Esophagus squamous epithelium (tissue), 5 donors: Measurements from ENCODE around the gene TAGLN. TPM values are rescaled to one million over a fixed set of nuclear protein-coding genes. Genes with fewer than 3 reads are reported as not detected.
A peak's percentile ranks its signal among the peaks of the same experiment; 100 is the strongest.

ENCODE experiments used
- DNase-seq: peaks from one replicate; lab custom pipeline; 2025; lab: John Stamatoyannopoulos, UW
- H3K27ac ChIP-seq, 4 donors: fragments of 200-600 bp; sonication (generic); one replicate each; pipeline ENCODE4 v1.5.1; 2016 to 2019; ENCODE audit warnings: mild to moderate bottlenecking in 1 of 4
- H3K27me3 ChIP-seq, 4 donors: fragments of 200-600 bp; sonication (generic); 1 replicate in 3 of 4; 2 replicates in 1 of 4; pipeline versions ENCODE4 v1.5.1 to v1.6.0; 2017 to 2021; ENCODE audit warnings: antibody characterized with exemption in 1 of 4
- H3K36me3 ChIP-seq, 3 donors: fragments of 200-600 bp; sonication (generic); one replicate each; pipeline ENCODE4 v1.5.1; 2016 to 2019
- H3K4me1 ChIP-seq, 3 donors: fragments of 200-600 bp; sonication (generic); one replicate each; pipeline ENCODE4 v1.5.1; 2017 to 2019
- H3K4me3 ChIP-seq, 4 donors: fragments of 200-600 bp; sonication (generic); 1 replicate in 3 of 4; 2 replicates in 1 of 4; pipeline ENCODE4 v1.5.1; 2016 to 2019; ENCODE audit warnings: mild to moderate bottlenecking in 2 of 4, moderate library complexity in 1 of 4
- H3K9me3 ChIP-seq, 3 donors: fragments of 200-600 bp; sonication (generic); one replicate each; pipeline ENCODE4 v1.5.1; 2016 to 2019
- POLR2A ChIP-seq, 4 donors: fragments of 450-650 bp; IDR thresholded peaks; one replicate each; pipeline ENCODE4 v1.6.1; 2017; ENCODE audit warnings: antibody characterized with exemption in 4 of 4, mild to moderate bottlenecking in 4 of 4, moderate library complexity in 3 of 4
- WGBS, 2 donors: methylation state at CpG; one replicate each; pipeline ENCODE4 v1.1.5; 2018; 5-methylcytosine and 5-hydroxymethylcytosine counted together
- intact Hi-C: fragments of 100-400 bp; cut with DNase I; formaldehyde crosslinking; loops from one replicate; pipeline ENCODE4 v1.15.0; 2022
- total RNA-seq, 4 donors: library from RNA; depleted of rRNA; stranded (reverse); fragments of >200 nt; gene quantifications; one replicate each; pipeline ENCODE4 v1.1.0, GENCODE V29; 2016
- TF ChIP-seq, protein P1 (sequence below), 6 experiments: fragments of 450-650 bp in 4 of 6; fragments of 200-600 bp in 2 of 6; sonication (generic) in 2 of 6; IDR thresholded peaks; one replicate each; pipeline ENCODE4 v1.5.1; 2016 to 2019; ENCODE audit warnings: antibody characterized with exemption in 6 of 6, mild to moderate bottlenecking in 4 of 6, moderate library complexity in 4 of 6
- donor health status: DM: yes; HTN: yes; CAD: no.

Gene TAGLN
- total RNA-seq, 4 donors from 2014 or later, result 64.8 to 1,356 (median 373) TPM

DNA sequence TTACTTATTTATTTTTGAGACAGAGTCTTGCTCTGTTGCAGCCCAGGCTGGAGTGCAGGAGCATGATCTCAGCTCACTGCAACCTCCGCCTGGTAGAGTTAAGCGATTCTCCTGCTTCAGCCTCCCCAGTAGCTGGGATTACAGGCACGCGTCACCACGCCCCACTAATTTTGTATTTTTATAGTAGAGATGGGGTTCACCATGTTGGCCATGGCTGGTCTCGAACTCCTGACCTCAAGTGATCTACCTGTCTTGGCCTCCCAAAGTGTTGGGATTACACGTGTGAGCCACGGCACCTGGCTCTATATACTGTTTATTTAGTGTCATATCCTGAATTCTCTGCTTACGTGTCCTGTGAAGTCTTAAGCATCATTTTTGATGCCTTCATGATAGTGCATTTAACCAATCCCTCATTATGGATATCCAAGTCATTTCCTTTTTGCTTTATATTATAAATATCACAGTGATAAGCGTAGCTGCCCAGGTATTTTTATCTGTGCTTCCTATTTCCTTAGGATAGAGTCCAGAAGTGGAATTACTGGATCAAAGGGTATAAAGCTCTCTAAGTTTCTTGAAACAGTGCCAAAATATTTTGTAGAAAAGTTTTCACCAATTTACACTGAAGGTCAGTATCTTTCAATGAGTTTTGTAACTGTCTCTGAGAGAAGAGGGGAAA lies 21.5 kb upstream of the TAGLN start:
- Histone ChIP-seq H3K36me3 (peaks cover 0 to 13% (median 5%) of the 10 kb centered on the region in 3 donors), H3K27ac (peak overlapping the region; percentile 87 to 98 (median 96)), H3K27me3 (no peaks in the 10 kb centered on the region), H3K9me3 (no peaks in the 10 kb centered on the region), H3K4me3 (peak overlapping the region; percentile 53 to 99 (median 90)), H3K4me1 (peaks cover 16 to 39% (median 30%) of the 10 kb centered on the region in 3 donors)
- intact Hi-C loops, result no loop called here
- no peak for DNase-seq
- 64 to 67% methylated on average over 10 of the region's 10 CpGs for WGBS, 2 donors
- TF ChIP-seq, protein P1, sequence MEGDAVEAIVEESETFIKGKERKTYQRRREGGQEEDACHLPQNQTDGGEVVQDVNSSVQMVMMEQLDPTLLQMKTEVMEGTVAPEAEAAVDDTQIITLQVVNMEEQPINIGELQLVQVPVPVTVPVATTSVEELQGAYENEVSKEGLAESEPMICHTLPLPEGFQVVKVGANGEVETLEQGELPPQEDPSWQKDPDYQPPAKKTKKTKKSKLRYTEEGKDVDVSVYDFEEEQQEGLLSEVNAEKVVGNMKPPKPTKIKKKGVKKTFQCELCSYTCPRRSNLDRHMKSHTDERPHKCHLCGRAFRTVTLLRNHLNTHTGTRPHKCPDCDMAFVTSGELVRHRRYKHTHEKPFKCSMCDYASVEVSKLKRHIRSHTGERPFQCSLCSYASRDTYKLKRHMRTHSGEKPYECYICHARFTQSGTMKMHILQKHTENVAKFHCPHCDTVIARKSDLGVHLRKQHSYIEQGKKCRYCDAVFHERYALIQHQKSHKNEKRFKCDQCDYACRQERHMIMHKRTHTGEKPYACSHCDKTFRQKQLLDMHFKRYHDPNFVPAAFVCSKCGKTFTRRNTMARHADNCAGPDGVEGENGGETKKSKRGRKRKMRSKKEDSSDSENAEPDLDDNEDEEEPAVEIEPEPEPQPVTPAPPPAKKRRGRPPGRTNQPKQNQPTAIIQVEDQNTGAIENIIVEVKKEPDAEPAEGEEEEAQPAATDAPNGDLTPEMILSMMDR (IDR thresholded peaks at IDR 0.05), result no peak
- TF ChIP-seq POLR2A (IDR thresholded peaks at IDR 0.05), result no peak

GRCh38 chr11:117178210-117179034 lies 20.7 kb upstream of the TAGLN start, which contains the start of gene SIDT2:
TSS of gene SIDT2 (plus strand) at chr11:117178743. CDS start at chr11:117179264, 521 bp downstream.
- peak within 1 kb of the TSS; percentile 87 to 98 (median 96) for H3K27ac ChIP-seq
- H3K9me3 ChIP-seq, result no peaks in the 10 kb centered on the region
- H3K36me3 ChIP-seq, result peaks cover 0 to 21% (median 6%) of the 10 kb centered on the region in 3 donors
- TF ChIP-seq POLR2A (IDR thresholded peaks at IDR 0.05), result peak in 3 of 4 donors; percentile 87 to 97 (median 97)
- TF ChIP-seq, protein P1 (IDR thresholded peaks at IDR 0.05), result no peak
- no peaks in the 10 kb centered on the region for H3K27me3 ChIP-seq
- intact Hi-C loops, result no loop called here
- peak; percentile 57 for DNase-seq
- WGBS, 2 donors, result 1 to 3% methylated on average over 28 to 35 of the region's 51 CpGs
- H3K4me3 ChIP-seq, result peak within 1 kb of the TSS; percentile 53 to 99 (median 90)
- H3K4me1 ChIP-seq, result peaks cover 16 to 43% (median 30%) of the 10 kb centered on the region in 3 donors

DNA sequence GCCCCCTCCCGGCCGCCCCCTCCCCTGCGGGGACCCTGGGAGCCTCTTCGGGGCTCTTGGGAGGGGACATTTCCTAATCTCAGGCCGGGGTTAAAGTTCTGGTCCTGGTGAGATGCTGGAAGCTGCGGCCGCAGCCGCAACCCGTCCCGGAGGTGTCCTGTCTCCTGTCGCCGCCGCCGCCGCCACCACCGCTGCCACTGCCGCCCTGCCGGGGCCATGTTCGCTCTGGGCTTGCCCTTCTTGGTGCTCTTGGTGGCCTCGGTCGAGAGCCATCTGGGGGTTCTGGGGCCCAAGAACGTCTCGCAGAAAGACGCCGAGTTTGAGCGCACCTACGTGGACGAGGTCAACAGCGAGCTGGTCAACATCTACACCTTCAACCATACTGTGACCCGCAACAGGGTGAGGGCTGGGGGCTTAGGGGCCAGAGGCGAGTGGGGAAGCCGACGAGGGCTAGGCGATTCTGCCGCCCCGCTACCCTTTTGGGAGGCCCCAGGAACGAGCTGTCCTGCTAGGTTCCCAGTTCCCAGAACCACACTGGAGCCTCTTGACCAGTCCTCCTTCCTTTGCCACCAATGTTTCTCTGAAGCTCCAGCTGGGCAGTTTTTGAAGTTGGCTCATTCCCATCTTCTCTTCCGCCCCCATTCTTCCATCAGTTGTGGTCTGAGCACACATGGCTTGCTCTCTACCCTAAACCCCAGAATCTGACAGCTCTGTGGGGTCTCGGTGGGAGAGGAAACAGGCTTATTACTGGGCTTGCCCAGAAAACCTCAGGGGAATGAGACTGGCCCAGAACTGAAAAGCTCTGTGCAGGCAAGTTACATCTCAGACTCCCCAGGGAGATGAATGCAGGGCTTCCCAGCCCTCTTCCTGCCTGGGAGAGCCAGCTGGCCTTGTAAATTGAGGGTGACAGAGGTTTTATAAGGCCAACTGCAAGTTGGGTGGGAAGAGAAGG lies 19.8 kb upstream of the TAGLN start:
- TF ChIP-seq, protein P1 (IDR thresholded peaks at IDR 0.05), result no peak
- TF ChIP-seq POLR2A (IDR thresholded peaks at IDR 0.05), result no peak
- peak overlapping the region; percentile 87 to 98 (median 96) for H3K27ac ChIP-seq
- no peaks in the 10 kb centered on the region for H3K9me3 ChIP-seq
- 0 to 1% methylated on average over 7 to 20 of the region's 39 CpGs for WGBS, 2 donors
- no peaks in the 10 kb centered on the region for H3K27me3 ChIP-seq
- H3K36me3 ChIP-seq, result peaks cover 0 to 30% (median 6%) of the 10 kb centered on the region in 3 donors
- peak overlapping the region; percentile 53 to 99 (median 90) for H3K4me3 ChIP-seq
- DNase-seq, result no peak
- peaks cover 16 to 51% (median 30%) of the 10 kb centered on the region in 3 donors for H3K4me1 ChIP-seq
- intact Hi-C loops, result no loop called here

DNA sequence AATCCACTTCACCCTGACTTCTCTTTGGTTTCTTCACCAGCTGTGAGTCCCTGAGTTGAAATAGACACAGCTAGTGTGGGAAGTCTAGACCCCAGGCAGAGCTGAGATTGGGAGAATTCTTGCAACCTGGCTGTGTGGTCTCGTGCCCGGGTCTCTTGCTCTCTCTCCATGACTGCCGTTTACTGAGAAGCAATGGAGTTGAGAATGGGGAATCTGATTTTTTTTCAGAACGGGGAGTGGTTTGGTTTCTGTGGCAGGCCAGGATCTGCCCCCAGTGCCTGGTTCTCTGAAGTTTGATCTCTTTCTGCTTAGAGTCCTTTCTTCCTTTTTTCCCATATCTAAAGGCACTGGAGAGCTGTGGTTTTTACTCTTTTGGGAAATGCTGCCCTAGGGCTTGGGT lies 19.1 kb upstream of the TAGLN start:
- H3K27me3 ChIP-seq, result no peaks in the 10 kb centered on the region
- H3K36me3 ChIP-seq, result peaks cover 0 to 37% (median 6%) of the 10 kb centered on the region in 3 donors
- DNase-seq, result no peak
- H3K4me3 ChIP-seq, result peak overlapping the region; percentile 53 to 99 (median 90)
- H3K4me1 ChIP-seq, result peaks cover 16 to 55% (median 30%) of the 10 kb centered on the region in 3 donors
- H3K27ac ChIP-seq, result peak overlapping the region; percentile 87 to 98 (median 96)
- intact Hi-C loops, result loop anchor here (5.0 kb wide), 1 partner anchor 47 kb away; no protein-coding TSS in a partner anchor
- 7 to 29% methylated on average over 4 of the region's 4 CpGs for WGBS, 2 donors
- no peaks in the 10 kb centered on the region for H3K9me3 ChIP-seq
- TF ChIP-seq, protein P1 (IDR thresholded peaks at IDR 0.05), result no peak
- no peak for TF ChIP-seq POLR2A (IDR thresholded peaks at IDR 0.05)
